ENCODE data around the gene SEMA3D. TPM values are rescaled to one million over a fixed set of nuclear protein-coding genes. Genes with fewer than 3 reads are reported as not detected.

Gene SEMA3D
- total RNA-seq, 4 donors from 2014 or later, result 4.8 to 12.7 (median 9.8) TPM

- 63 to 72% methylated on average over 3 of the region's 3 CpGs for WGBS, 2 donors
- H3K36me3 ChIP-seq, result no peaks in the 10 kb centered on the region
- no peaks in the 10 kb centered on the region for H3K27me3 ChIP-seq
- no peak for DNase-seq (ENCODE audit: low spot score in 2 of 2)
- no peak overlapping the region for H3K4me3 ChIP-seq
- peaks cover 0 to 10% (median 0%) of the 10 kb centered on the region in 4 donors for H3K9me3 ChIP-seq
- H3K4me1 ChIP-seq, result no peaks in the 10 kb centered on the region
- TF ChIP-seq POLR2A (IDR thresholded peaks at IDR 0.05), result no peak
- TF ChIP-seq CTCF (IDR thresholded peaks at IDR 0.05), result no peak
- no peak for TF ChIP-seq EP300 (IDR thresholded peaks at IDR 0.05)
- H3K27ac ChIP-seq, result no peak overlapping the region
Observed at GRCh38 chr7:85154282-85154937, 32.4 kb downstream of the SEMA3D start.

- no peaks in the 10 kb centered on the region for H3K27me3 ChIP-seq
- TF ChIP-seq POLR2A (IDR thresholded peaks at IDR 0.05) (no peak), CTCF (IDR thresholded peaks at IDR 0.05) (no peak), EP300 (IDR thresholded peaks at IDR 0.05) (no peak)
- H3K9me3 ChIP-seq, result peaks cover 0 to 5% (median 0%) of the 10 kb centered on the region in 4 donors
- no peaks in the 10 kb centered on the region for H3K36me3 ChIP-seq
- no peak for DNase-seq (ENCODE audit: low spot score in 2 of 2)
- WGBS, 2 donors, result 95 to 100% methylated on average over 1 of the region's 1 CpG
- no peak overlapping the region for H3K27ac ChIP-seq
- no peaks in the 10 kb centered on the region for H3K4me1 ChIP-seq
- H3K4me3 ChIP-seq, result no peak overlapping the region
Observed at GRCh38 chr7:85153715-85154114, 33.1 kb downstream of the SEMA3D start.

GRCh38 chr7:85150624-85151023 is 36.2 kb downstream of the SEMA3D start:
- no peak overlapping the region for H3K4me3 ChIP-seq

GRCh38 chr7:85144771-85145170 is 42.1 kb downstream of the SEMA3D start:
- no peaks in the 10 kb centered on the region for H3K27me3 ChIP-seq
- WGBS, 2 donors, result 26 to 30% methylated on average over 1 of the region's 1 CpG
- no peak for TF ChIP-seq CTCF (IDR thresholded peaks at IDR 0.05)
- TF ChIP-seq EP300 (IDR thresholded peaks at IDR 0.05), result no peak
- TF ChIP-seq POLR2A (IDR thresholded peaks at IDR 0.05), result no peak
- H3K27ac ChIP-seq, result no peak overlapping the region
- H3K36me3 ChIP-seq, result no peaks in the 10 kb centered on the region
- no peak for DNase-seq (ENCODE audit: low spot score in 2 of 2)
- H3K4me1 ChIP-seq, result no peaks in the 10 kb centered on the region
- H3K9me3 ChIP-seq, result no peaks in the 10 kb centered on the region
- no peak overlapping the region for H3K4me3 ChIP-seq

More at GRCh38 chr7:85150624-85151023, 36.2 kb downstream of the SEMA3D start:
- Histone ChIP-seq H3K9me3 (no peaks in the 10 kb centered on the region), H3K4me1 (no peaks in the 10 kb centered on the region), H3K27me3 (no peaks in the 10 kb centered on the region), H3K27ac (no peak overlapping the region), H3K36me3 (no peaks in the 10 kb centered on the region)
- WGBS, 2 donors, result 83 to 84% methylated on average over 1 of the region's 1 CpG
- TF ChIP-seq EP300 (IDR thresholded peaks at IDR 0.05), result no peak
- TF ChIP-seq POLR2A (IDR thresholded peaks at IDR 0.05), result no peak
- no peak for TF ChIP-seq CTCF (IDR thresholded peaks at IDR 0.05)
- no peak for DNase-seq (ENCODE audit: low spot score in 2 of 2)

GRCh38 chr7:85135977-85136376 is 50.9 kb downstream of the SEMA3D start:
- H3K4me3 ChIP-seq, result no peak overlapping the region
- 37 to 46% methylated on average over 2 of the region's 2 CpGs for WGBS, 2 donors
- no peaks in the 10 kb centered on the region for H3K36me3 ChIP-seq
- H3K27me3 ChIP-seq, result no peaks in the 10 kb centered on the region
- H3K9me3 ChIP-seq, result no peaks in the 10 kb centered on the region
- peaks cover 0 to 7% (median 0%) of the 10 kb centered on the region in 4 donors for H3K4me1 ChIP-seq
- TF ChIP-seq POLR2A (IDR thresholded peaks at IDR 0.05) (no peak), EP300 (IDR thresholded peaks at IDR 0.05) (no peak)
- H3K27ac ChIP-seq, result no peak overlapping the region
- DNase-seq (ENCODE audit: low spot score in 2 of 2), result no peak

Data from tibial nerve (tissue), 4 donors.